Measurements from ENCODE around the gene NARS2.
A peak's percentile ranks its signal among the peaks of the same experiment; 100 is the strongest.

Gene NARS2

GRCh38 chr11:78438298-78438975, 136.2 kb downstream of the NARS2 start:
- no peak for DNase-seq (ENCODE audit: low read depth, low spot score)

DNA sequence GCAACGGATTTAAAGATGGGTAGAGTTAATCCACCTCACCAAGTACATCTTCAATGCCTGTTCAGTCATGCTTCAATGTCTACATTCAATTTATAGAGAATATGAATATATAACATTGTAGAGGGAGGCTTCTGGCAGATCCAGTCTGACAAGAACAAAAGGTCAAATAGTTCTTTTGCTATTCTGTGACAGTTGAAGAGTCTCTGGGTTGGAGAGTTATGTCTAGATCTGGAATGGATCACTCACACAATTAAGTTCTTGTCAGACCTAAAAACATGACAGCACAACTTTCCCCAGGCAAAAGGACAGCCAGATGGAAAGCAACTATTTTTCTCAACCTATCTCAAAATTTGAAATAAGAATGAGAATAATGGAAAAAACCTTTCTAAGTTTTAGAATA, 141.7 kb downstream of the NARS2 start:
- DNase-seq (ENCODE audit: low read depth, low spot score), result no peak

GRCh38 chr11:78432058-78432515, 142.6 kb downstream of the NARS2 start:
- DNase-seq (ENCODE audit: low read depth, low spot score), result peak; percentile 27

GRCh38 chr11:78429660-78430059, 145.0 kb downstream of the NARS2 start:
- no peak for DNase-seq (ENCODE audit: low read depth, low spot score)

- no peak for DNase-seq (ENCODE audit: low read depth, low spot score)
Measured at GRCh38 chr11:78429209-78429608, 145.5 kb downstream of the NARS2 start.

GRCh38 chr11:78428773-78429172, 145.9 kb downstream of the NARS2 start:
- no peak for DNase-seq (ENCODE audit: low read depth, low spot score)

DNA sequence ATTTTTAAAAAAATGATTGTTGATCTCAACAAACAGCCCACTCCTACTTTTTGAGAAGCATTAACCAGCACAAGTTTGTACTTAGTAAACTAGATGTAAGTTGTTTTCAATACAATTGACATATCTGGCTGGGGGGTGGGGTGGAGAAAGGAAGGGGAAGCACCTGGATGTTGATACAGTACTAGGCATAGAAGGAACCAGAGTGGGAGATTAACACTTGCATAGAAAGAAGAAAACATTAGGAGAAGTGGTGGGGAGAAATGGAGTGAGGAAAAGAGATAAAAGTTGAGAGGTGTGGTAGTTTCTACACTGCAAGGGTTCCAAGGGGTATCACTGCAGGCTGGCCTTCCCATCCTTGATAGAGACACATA, 146.4 kb downstream of the NARS2 start:
- no peak for DNase-seq (ENCODE audit: low read depth, low spot score)

- no peak for DNase-seq (ENCODE audit: low read depth, low spot score)
Measured at GRCh38 chr11:78427615-78428265, 146.9 kb downstream of the NARS2 start.

- DNase-seq (ENCODE audit: low read depth, low spot score), result no peak
Measured at GRCh38 chr11:78426845-78427244, 147.8 kb downstream of the NARS2 start.

GRCh38 chr11:78425399-78426070, 149.1 kb downstream of the NARS2 start:
- no peak for DNase-seq (ENCODE audit: low read depth, low spot score)

DNA sequence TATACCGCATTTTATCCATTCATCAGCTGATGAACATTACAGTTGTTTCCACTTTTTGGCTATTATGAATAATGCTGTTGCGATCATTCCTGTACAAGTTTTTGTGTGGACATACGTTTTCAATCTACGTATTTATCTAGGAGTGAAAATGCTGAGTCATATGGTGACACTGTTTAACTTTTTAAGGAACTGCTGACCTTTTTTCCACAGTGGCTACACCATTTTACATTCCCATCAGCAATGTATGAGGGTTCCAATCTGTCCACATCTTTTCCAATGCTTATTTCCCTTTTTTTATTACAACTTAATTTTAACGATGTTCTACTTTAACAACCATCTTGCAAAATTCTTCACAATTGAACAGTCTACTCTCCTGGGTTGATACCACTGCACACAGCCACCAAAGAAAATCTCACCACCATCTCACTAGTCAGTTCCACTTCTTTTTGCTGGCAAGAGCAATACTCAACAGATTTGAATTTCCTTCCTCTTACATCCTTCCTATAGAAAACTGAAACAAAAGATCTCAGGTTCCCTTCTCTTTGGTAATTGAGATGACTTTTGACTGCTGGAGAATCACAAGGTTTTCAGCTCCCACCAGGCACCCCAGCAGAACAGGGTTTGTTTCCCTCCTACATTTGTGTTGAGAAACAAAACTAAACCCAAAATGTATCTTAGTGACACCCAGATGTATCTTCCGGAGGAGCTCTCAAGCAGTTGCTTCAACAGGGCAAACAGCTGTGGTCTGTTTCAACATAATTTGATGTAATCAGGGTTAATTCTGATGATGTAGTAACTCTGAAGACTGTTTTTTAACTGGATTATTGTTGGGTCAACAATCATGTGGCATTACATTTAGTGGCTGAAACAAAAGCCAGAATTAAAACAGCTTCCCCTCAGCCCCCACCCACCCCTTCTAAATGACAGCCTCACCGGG, 150.1 kb downstream of the NARS2 start:
- DNase-seq (ENCODE audit: low read depth, low spot score), result no peak

GRCh38 chr11:78423241-78423640, 151.4 kb downstream of the NARS2 start:
- DNase-seq (ENCODE audit: low read depth, low spot score), result no peak

DNA sequence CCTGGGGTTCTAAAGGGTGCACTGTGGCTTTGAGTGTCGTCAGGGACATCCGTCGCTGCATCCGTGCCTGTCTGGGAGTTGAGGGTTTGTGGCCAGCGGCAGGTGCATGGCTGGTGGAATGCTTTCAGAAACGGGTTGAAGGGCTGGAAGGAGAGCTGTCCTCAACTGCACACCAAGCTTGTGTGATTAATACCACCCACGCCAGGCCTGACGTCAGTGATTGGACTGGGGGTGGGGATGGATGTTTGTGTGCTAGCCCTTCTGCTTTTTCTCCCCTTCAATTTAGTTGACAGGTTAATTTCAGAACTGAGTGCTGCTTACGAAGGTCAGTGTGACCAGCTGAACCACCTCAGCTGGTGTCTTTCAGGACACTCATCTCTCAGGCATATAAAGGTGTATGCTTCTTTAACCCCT, 153.9 kb downstream of the NARS2 start:
- DNase-seq (ENCODE audit: low read depth, low spot score), result peak; percentile 53

GRCh38 chr11:78420255-78420764, 154.4 kb downstream of the NARS2 start:
- peak; percentile 50 for DNase-seq (ENCODE audit: low read depth, low spot score)

- no peak for DNase-seq (ENCODE audit: low read depth, low spot score)
Measured at GRCh38 chr11:78419327-78419726, 155.3 kb downstream of the NARS2 start.

- DNase-seq (ENCODE audit: low read depth, low spot score), result peak; percentile 13
Measured at GRCh38 chr11:78418584-78419211, 156.0 kb downstream of the NARS2 start.

- peak; percentile 82 for DNase-seq (ENCODE audit: low read depth, low spot score)
Measured at GRCh38 chr11:78417888-78418583, 156.6 kb downstream of the NARS2 start.

GRCh38 chr11:78417175-78417887, 157.3 kb downstream of the NARS2 start, which contains the start of gene GAB2:
Gene GAB2 (minus strand): TSS chr11:78417820. CDS start chr11:78417720, 100 bp downstream.
- DNase-seq (ENCODE audit: low read depth, low spot score), result no peak

All from ELF-1 (cell line).